ENCODE measurements around the gene ZNF431.
"Not testable (repeated sequence)": the region's sequence is repeated elsewhere in the genome, so short reads cannot be mapped to it uniquely, and the experiment has no call there.

Gene ZNF431

DNA sequence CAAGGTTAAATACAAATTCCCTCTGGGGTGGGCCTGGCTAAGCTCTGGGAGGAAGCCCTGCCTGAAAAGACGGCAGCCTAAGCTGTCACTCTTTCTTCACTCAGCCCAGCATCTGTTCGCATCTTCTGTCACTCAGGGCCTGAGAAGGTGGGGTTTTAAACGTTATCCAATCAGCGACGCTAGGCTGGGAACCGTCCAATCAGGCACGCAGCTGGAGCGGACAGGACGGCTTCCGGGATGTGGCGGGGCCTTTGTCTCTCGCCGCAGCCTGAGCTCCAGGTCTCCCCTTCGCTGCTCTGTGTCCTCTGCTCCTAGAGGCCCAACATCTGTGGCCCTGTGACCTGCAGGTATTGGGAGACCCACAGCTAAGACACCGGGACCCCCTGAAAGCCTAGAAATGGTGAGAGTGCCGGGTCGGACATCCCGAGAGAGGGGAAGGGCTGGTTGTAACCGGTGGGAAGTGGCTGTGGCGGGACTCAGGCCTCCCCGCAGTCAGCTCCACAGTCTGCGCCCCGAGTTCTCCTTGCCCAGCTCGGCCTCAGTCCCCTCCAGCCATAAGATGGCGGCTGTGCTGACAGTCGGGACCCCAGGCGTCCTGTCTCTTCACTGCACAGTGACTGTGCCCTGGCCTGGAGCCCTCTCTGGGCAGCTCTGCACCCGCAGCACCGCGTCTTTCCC lies at the start of gene ZNF431:
Gene ZNF431 (plus strand): TSS at position 254 of the 678 bp plus-strand sequence. CDS start 144 bp downstream, at position 398.
- peak; percentile 95 for DNase-seq

DNA sequence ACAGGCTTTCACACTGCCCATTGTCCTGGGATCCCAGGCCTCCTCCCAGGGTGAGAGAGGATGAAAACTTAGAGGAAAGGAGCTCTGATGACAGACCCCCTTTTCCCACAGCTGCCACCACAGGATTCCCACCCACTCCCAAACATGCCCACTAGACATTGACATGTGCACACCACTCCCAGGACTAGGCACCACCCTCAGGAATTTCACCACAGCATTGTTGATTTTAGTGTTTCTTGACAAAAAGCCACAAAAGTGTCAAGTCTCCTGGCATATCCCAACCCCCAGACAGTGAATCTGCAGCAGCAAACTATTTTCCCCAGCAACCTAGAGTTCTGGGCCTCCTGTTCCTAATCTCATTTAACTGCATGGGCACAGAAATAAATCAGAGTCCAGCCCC lies 49.7 kb upstream of the ZNF431 start:
- no peak for DNase-seq

DNA sequence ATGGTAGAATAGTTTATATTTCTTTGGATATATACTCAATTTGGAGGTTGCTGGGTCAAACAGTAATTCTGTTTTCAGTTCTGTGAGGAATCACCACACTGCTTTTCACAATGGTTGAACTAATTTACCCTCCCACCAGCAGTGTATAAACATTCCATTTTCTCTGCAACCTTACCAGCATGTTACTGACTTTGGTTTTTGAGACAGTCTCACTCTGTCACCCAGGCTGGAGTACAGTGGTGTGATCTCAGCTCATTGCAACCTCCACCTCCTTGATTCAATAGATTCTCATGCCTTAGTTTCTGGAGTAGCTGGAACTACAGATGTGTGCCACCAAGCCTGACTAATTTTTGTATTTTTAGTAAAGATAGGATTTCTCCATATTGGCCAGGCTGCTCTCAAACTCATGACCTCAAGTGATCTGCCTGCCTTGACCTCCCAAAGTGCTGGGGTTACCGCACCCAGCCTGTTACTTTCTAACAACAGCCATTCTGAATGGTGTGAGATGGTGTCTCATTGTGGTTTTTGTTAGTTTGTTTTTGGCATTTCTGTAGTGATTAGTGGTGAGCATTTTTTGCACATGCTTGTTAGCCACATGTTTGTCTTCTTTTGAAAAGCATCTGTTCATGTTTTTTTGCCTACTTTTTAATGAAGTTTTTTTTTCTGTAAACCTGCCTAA lies 47.4 kb upstream of the ZNF431 start:
- DNase-seq = no peak

DNA sequence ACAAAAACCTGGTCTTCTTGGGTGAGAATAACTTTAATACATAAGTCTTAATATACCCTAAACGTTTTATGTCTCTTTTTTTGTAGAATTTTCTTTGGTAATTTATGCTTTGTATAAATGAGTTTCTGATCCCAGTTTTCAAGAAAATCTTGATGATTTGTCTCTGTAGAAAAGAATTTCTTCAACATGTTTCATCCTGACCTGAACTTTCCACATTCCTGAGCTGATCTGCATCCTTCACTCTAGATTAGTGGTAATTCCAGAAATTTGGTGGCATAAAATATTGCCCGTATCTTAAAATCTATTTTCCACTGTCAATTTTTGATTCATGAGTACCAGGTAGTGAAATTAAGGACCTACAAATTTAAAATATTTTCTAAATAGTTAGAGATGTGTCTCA lies 43.5 kb upstream of the ZNF431 start:
- no peak for DNase-seq

DNA sequence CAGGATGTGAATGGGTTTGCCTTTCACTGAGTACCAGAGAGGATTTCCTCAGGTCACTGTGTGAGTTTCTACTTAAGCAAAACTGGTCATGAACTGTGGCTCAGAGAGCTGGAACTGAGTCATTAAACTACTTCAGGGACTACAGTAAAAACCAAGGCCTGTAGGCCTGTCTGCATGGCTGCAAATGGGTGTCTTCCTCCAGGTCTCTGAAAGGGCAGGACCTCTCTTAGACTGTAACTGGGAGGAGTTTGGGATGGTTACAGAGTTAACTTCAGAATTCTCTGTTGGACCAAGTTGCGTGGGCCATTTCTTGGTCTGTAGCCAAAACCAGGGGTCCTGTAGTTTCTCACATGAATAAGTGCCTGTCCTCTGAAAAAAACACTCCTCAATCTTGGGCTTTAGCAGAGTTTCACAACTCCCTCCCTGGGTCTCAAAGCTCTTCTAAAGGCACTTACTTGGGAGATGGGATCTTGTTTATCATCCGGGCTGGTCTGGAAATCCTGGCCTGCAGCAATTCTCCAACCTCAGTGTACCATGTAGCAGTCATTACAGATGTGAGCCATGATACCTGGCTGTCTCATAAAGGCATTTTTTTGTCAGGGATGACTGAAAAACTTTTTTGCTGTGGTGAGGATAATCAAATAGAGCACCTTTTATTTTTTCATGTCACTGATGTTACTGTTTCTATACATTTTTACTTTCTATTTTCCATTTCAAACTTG lies 40.2 kb upstream of the ZNF431 start:
- no peak for DNase-seq

DNA sequence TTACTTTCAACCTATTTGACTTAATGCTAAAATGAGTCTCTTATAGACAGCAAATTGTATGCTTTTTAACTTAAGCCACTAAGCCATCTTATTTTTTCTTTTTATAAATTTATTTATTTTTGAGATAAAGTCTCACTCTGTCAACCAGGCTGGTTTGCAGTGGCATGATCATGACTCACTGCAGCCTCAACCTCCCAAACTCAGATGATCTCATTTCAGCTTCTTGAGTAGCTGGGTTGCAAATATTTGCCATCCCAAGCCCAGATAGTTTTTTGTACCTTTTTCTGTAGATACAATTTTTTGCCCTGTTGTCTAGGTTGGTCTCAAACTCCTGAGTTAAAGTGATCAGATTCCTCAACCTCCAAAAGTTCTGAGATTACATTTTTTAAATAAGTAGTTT lies 32.7 kb upstream of the ZNF431 start:
- no peak for DNase-seq

DNA sequence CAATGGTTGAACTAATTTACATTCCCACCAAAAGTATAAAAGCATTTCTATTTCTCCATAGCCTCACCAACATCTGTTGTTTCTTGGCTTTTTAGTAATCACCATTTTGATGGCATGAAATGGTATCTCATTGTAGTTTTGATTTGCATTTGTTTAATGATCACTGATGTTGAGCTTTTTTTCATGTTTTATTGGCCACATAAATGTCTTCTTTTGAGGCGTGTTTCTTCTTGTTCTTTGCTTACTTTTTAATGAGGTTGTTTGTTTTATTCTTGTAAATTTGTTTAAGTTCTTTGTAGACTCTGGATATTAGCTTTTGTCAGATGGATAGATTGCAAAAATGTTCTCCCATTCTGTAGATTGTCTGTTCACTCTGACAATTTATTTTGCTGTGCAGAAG lies 31.7 kb upstream of the ZNF431 start:
- no peak for DNase-seq

DNA sequence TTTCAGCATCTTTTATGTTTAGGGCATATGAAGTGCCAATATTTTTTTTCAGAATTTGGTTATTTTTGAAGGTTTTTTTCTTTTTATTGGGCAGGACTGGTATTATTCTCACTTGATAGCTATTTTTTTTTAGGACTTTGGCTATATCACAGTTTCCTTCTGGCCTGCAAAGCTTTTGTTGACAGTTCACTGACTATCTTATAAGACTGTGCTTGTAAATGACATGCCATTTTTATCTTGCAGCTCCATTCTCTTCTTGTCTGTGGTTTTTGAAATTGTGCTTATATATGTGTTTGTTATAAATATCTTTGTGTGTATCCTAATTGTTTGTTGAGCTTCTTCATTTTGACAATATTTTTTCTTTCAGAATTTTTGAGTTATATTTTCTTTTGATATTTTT lies 26.4 kb upstream of the ZNF431 start:
- DNase-seq = no peak

DNA sequence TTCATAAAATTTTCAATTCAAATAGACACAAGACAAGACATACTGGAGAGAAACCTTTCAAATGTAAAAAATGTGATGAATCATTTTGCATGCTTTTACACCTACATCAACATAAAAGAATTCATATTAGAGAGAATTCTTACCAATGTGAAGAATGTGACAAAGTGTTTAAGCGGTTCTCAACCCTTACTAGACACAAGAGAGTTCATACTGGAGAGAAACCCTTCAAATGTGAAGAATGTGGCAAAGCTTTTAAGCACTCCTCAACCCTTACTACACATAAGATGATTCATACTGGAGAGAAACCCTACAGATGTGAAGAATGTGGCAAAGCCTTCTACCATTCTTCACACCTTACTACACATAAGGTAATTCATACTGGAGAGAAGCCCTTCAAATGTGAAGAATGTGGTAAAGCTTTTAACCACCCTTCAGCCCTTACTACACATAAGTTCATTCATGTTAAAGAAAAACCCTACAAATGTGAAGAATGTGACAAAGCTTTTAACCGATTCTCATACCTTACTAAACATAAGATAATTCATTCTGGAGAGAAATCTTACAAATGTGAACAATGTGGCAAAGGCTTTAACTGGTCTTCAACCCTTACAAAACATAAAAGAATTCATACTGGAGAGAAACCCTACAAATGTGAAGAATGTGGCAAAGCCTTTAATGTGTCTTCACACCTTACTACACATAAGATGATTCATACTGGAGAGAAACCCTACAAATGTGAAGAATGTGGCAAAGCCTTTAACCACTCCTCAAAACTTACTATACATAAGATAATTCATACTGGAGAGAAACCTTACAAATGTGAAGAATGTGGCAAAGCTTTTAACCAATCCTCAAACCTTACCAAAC lies 24.6 kb upstream of the ZNF431 start:
- DNase-seq = no peak

DNA sequence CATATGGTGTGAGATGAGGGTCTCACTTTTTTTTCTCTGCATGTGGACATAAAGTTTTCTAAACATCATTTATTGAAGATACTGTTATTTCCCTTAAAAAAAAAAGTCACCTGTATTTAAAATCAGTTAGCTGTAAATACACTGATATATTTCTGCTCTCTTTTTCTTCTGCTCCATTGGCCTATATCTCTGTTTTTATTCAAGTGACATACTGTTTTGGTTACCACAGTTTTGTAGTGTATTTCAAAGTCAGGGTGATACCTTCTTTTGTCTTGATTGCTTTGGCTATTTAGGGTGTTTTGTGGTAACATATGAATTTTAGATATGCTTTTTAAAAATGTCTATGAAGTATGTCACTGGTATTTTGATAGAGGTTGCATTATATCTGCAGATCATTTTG lies 15.8 kb upstream of the ZNF431 start:
- no peak for DNase-seq

DNA sequence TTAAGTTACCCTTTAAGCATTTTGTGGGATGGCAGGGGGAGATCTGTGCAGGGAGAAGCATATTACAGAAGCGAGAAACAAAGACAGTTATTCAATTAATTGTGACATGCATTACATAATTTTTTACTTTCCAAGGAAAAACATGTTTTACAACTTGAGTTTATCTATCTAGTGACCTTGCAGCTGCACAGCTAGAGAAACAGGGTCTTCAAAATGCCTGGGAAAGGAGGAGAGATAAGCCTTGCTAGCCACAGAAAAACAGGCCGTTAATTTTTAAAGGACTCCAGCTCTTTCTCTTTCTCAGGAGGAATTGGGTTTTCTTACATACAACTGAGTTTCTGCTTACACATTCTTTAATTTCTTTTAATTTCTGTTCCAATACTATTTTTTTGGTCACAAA lies 14.8 kb upstream of the ZNF431 start:
- no peak for DNase-seq

DNA sequence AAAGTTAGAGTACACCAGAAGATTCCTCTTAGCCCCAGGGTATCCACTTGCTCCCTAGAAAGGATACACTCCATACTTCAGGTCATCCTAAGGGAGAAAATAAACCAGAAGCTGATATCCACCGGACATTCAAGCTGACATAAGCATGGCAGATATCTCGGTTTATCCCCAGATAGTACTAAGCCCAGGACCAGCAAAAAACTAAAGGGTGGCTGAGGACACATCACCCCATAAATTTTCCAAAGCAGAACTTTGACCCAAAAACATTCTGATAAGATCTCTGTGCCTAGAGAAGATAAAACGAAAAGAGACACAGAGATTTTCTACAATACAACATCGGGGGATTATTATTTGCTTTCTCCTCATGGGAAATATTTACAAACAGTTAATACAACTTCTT lies 13.9 kb upstream of the ZNF431 start:
- DNase-seq = no peak

DNA sequence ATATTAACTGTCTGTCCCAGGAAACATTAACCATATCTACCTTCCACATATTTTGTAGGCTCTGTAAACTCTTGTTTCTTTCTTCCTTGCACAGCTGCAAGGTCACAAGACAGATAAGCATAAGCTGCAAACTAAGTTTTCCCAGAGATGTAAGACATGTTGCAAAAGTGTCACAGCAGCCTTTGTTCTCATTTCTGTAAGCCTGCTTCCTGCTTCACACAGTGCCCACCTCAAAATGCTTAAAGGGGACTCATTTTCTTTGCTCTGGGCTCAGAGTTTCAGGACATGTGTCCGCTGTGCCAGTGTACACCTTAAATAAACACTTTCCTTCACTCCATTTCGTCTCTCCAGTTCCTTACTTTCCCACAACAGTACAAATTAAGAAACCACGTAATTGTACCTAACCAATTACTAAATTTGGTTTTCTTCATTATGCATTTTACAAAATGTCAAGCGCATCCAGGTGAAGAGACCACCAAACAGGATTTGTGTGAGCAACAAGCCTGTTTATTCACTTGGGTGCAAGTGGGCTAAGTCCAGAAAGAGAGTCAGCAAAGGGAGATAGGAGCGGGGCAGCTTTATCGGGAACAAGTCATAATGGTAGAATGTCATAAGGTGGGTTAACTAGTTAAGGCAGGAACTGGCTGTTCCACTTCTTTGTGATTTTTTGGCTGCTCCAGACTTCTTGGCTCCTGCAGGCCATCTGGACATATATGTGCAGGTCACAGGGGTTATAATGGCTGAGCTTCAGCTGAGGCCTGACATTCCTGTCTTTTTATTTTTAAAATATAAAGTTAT lies 12.7 kb upstream of the ZNF431 start:
- DNase-seq = no peak

DNA sequence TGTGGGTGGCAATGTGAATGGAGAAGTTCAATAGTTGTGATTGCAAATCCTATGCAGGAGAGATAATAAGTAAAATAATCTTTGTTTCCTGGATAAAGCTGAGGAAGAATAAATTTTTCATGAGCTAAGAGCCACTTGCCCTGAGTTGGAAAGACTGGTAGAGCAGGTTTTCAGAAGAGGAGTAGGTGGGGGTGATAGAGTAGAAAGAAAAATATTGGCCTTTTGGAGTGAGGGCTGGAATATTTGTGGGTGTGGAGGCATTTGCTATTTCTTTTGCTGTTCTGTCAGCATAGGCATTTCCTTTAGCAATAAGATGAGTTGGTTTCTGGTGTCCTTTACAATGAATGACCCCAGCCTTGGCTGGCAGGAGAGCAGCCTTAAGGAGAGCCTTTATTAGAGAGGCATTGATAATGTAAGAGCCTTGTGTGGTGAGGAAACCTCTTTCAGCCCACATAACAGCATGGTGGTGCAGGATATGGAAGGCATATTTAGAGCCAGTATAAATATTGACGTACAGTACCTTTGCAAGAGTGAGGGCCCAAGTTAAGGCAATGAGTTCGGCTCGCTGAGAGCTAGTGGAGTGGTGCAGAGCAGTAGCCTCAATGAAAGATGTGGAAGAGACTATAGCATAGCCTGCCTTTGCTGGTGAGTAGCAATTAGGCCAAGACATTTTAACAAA lies 11.6 kb upstream of the ZNF431 start:
- peak; percentile 27 for DNase-seq

DNA sequence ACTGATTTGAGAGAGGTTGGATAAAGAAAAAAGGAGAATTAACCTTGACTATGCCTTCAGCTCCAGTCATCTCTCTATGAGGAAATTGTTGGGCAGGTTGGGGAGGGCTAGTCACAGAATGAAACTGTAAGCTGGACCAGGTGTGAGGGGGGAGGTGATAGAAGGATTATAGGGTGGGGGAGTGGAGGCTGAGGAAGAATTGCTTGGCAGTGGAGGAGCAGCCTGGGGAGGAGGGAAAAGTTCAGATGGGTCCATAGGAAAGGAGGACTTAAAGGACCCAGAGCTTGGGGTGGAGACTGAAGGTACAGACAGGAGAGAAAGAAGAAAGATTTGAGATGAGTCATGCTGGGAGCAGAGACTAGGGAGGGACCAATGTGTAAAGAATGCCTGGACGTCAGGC lies 8.2 kb upstream of the ZNF431 start:
- no peak for DNase-seq

DNA sequence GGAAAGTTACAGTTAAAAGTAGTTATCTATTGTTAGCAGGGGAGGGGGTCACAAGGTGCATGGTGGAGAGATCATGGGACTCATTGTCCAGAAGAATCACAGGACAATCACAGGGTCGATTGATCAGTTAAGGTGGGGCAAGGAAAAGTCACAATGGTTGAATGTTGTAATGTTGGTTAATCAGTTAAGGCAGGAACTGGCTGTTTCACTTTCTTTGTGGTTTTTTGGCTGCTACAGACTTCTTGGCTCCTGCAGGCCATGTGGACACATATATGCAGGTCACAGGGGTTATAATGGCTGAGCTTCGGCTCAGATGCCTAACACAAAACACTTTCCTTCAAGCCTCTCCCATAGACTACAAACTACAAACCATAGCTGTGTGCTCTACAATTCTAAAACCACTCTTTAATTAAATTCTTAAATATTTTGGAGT lies 6.9 kb upstream of the ZNF431 start:
- DNase-seq = no peak

DNA sequence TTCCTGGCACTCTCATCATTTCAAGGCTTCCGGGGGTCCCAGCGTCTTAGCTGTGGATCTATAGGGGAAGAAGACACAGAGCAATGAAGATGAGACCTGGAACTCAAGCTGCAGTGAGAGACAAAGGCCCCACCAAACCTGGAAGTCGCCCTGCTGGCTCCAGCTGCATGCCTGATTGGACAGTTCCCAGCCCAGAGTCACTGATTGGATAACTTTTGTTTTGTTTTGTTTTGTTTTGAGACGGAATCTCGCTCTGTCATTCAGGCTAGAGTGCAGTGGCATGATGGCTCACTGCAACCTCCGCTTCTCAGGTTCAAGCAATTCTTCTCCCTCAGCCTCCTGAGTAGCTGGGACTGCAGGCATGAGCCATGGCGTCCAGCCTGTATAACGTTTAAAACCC lies 6.4 kb upstream of the ZNF431 start:
- DNase-seq = no peak

DNA sequence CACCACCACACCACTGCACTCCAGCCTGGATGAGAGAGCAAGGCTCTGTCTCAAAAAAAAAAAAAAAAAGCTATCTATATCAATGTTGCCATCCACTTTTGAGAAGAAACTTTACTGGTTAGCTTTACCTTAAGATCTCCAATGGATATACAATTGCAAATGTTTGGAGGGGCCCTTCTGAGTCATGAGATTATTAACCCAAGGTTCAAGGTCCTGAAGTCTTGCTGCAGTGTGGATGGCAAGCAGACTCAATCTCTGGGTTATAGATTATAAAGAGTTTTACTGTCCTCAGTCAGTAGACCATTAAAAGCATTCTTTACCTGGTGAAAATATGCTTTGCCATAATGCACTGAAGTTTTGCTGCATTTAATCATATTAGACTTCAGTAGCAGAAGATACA lies 3.7 kb upstream of the ZNF431 start:
- DNase-seq = no peak

DNA sequence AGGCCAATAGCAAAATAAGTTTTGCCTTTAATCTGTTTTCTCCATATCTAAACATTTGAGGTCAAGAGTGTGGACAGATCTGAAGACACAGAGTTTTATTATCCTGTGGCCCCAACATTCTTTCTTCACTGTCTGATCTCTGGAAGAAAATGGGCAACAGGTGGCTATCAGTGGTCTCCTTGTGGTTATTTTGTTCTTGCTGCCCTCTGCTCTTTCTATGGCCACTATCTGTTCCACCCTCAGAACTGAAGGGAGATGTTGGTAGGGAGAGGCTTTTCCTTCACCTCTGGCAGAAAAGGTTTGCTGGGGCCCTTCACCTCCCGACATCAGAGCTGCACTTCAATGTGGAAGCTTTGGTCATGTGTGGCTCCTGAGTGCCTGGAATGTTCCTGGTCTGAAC lies 834 bp upstream of the ZNF431 start:
- DNase-seq = not testable (repeated sequence)

DNA sequence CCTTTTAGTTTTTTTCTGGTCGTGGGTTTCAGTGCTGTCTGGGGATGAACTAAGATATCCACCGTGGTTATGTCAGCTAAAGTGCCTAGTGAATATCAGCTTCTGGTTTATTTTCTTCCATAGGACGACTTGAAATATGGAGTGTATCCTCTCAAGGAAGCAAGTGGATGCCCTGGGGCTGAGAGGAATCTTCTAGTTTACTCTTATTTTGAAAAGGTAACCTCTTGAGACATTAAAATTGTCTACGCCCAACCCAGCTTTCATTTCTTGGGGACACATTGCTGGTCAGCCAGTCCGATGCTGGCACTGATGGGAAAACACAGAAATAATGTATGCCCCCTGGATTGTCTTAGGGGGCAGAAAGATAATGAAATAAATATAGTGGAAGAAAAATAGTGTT lies 1.6 kb downstream of the ZNF431 start:
- DNase-seq = no peak

DNA sequence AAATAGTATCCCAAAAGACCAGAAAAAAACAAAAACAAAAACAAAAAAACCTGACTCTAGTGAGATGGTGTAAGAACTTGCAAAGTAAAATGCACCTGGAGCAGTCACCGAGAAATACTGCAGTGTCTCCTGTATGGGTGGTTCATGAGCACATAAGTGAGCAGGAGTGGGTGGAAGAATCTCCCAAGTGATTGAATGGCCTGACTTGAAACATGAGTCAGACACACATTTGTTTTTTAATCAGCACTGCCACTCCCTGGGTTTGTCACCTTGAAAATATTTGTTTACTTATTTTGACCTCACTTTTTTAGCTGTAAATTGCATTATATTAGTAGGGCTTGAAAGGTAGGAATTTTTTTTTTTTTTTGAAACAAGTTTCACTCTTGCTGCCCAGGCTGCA lies 2.0 kb downstream of the ZNF431 start:
- no peak for DNase-seq

DNA sequence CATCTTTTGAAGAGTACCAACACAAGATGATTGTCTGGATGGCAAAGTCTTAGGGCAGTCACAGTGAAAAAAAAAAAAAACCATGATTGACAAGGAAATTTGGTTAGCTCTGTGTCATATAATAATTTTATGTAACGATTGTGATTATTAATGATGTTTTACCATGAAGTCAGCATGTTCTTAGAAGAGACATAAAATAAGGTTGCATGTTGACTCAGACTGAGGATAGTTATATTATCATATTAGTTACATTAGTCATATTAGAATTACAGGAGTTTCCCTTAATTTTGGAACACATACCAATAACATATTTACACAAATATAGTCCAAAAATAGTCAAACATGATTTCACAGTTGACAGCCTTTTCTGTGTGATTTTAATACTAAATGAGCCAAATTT lies 5.7 kb downstream of the ZNF431 start:
- DNase-seq = no peak

All from DMS79 treated with DMSO at 0.1 percent for 48 hours (cell line).